Stimulated activated CD4-positive, alpha-beta T cell treated with anti-CD3 and anti-CD28 coated beads, TNF-alpha, amount 100 ng/mL, for 24 hours (primary cell): ENCODE measurements around the gene PNPLA3.

Experiments
- DNase-seq, 3 experiments: peaks; one replicate each; pipeline ENCODE4 v3.0.0-alpha.2; 2020; ENCODE audit warnings: low read depth in 3 of 3

PNPLA3 gene

GRCh38 chr22:43957871-43958270 is 34.3 kb downstream of the PNPLA3 start:
- no peak for DNase-seq

GRCh38 chr22:43964314-43964857 is 40.8 kb downstream of the PNPLA3 start:
- no peak for DNase-seq

- DNase-seq: no peak
Measured at GRCh38 chr22:43967069-43967468, 43.5 kb downstream of the PNPLA3 start.

GRCh38 chr22:43968614-43969013 is 45.0 kb downstream of the PNPLA3 start:
- DNase-seq: no peak

- no peak for DNase-seq
Measured at GRCh38 chr22:43969021-43969878, 45.6 kb downstream of the PNPLA3 start.

GRCh38 chr22:43969989-43970755 is 46.6 kb downstream of the PNPLA3 start:
- DNase-seq: no peak

GRCh38 chr22:43971112-43971511 is 47.5 kb downstream of the PNPLA3 start:
- DNase-seq: no peak

- DNase-seq: no peak
Measured at GRCh38 chr22:43972931-43973462, 49.4 kb downstream of the PNPLA3 start.

- DNase-seq: no peak
Measured at GRCh38 chr22:43974028-43974545, 50.5 kb downstream of the PNPLA3 start.

- no peak for DNase-seq
Measured at GRCh38 chr22:43975041-43975440, 51.4 kb downstream of the PNPLA3 start.

GRCh38 chr22:43976861-43977795 is 53.5 kb downstream of the PNPLA3 start:
- DNase-seq: no peak

GRCh38 chr22:43978558-43978957 is 55.0 kb downstream of the PNPLA3 start:
- no peak for DNase-seq

- DNase-seq: no peak
Measured at GRCh38 chr22:43980579-43980978, 57.0 kb downstream of the PNPLA3 start.

GRCh38 chr22:43980996-43981395 is 57.4 kb downstream of the PNPLA3 start:
- DNase-seq: no peak

- no peak for DNase-seq
Measured at GRCh38 chr22:43983808-43984207, 60.2 kb downstream of the PNPLA3 start.

- DNase-seq: no peak
Measured at GRCh38 chr22:43985532-43985931, 61.9 kb downstream of the PNPLA3 start.

GRCh38 chr22:43988116-43988820 is 64.7 kb downstream of the PNPLA3 start:
- DNase-seq: no peak

- no peak for DNase-seq
Measured at GRCh38 chr22:43988960-43989359, 65.4 kb downstream of the PNPLA3 start.

GRCh38 chr22:43990044-43990443 is 66.4 kb downstream of the PNPLA3 start:
- DNase-seq: no peak

GRCh38 chr22:43991316-43992020 is 67.9 kb downstream of the PNPLA3 start:
- no peak for DNase-seq
